ENCODE results near the gene COLQ. TPM values are rescaled to one million over a fixed set of nuclear protein-coding genes. Genes with fewer than 3 reads are reported as not detected.

COLQ gene
- total RNA-seq, 6 experiments from 2014 or later = 0.25 to 1.2 (median 0.83) TPM

DNA sequence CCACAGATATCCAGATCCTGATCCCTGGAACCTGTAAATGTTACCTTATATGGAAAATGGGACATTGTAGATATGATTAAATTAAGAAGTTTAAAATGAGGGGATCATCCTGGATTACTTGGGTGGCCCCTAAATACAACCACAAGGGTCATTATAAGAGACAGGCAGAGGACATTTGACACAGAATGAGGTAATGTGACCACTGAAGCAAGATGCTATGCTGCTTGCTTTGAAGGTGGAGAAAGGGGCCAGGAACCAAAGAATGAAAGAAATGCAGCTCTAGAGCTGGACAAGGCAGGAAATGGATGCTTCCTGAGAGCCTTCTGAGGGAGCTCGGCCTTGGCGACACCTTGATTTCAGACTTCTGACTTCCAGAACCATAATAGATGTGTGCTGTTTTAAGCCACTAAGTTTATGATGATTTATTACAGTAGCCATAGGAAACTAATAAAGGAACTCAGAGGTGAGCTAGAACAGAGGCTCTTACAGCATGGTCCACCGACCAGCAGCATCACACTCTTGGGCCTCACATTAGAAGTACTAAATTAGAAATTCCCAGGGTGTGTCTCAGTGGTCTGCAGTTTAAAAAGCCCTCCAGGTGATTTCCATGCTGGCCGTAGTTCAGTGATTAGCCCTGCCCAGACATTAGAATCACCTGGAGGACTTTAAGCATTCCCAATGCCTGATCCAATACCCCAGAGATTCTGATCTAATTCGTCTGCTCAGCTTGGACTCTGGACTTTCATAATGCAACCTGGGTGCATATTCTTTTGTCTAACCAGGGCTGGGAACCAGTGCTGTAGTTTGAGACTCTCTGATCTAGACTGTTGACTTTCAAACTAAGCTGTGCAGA is 7.5 kb downstream of the COLQ start:
- Histone ChIP-seq H3K27me3 (no peaks in the 10 kb centered on the region), H3K4me3 (no peak overlapping the region), H3K36me3 (no peaks in the 10 kb centered on the region), H3K4me1 (no peaks in the 10 kb centered on the region), H3K27ac (no peak overlapping the region), H3K9me3 (no peaks in the 10 kb centered on the region)
- ATAC-seq = peak in 3 of 4 donors; percentile 45 to 87 (median 57)
- 60% methylated on average over 3 of the region's 5 CpGs for WGBS (ENCODE audit: insufficient coverage, low coverage, low lambda C conversion rate, missing lambda C conversion rate)
- DNase-seq = no peak
- TF ChIP-seq POLR2A (IDR thresholded peaks at IDR 0.05) (no peak), CTCF (IDR thresholded peaks at IDR 0.05) (no peak)
- intact Hi-C loops (cut with DNase I) = no loop called here

- ATAC-seq (no peak), DNase-seq (no peak)
- H3K9me3 ChIP-seq = no peaks in the 10 kb centered on the region
- no peaks in the 10 kb centered on the region for H3K4me1 ChIP-seq
- H3K27ac ChIP-seq = no peak overlapping the region
- 84% methylated on average over 6 of the region's 7 CpGs for WGBS (ENCODE audit: insufficient coverage, low coverage, low lambda C conversion rate, missing lambda C conversion rate)
- H3K27me3 ChIP-seq = no peaks in the 10 kb centered on the region
- no peak for TF ChIP-seq CTCF (IDR thresholded peaks at IDR 0.05)
- TF ChIP-seq POLR2A (IDR thresholded peaks at IDR 0.05) = no peak
- intact Hi-C loops (cut with DNase I) = no loop called here
- H3K4me3 ChIP-seq = no peak overlapping the region
- no peaks in the 10 kb centered on the region for H3K36me3 ChIP-seq
These were observed 8.4 kb downstream of the COLQ start for GRCh38 chr3:15513116-15513515.

DNA sequence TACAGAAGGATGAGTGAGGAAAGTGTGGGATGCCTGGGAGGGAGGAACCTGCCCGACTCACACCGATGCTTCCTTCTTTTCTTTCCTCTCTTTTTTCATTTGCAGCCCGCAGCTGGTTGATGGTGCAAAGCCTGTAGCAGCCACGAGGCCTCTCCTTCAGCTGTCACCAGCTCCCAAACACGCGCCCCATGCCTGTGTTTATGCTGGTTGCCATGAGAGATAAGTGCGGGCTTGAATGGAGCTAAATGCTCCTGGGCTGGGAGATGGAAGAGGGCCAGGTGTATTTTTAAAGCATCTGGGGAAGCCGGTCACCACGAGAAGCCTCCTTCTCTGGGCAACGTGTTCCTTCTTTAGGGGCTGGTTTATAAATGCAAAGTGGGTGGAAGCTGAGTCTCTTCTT is 9.3 kb downstream of the COLQ start:
- intact Hi-C loops (cut with DNase I) = no loop called here
- TF ChIP-seq POLR2A (IDR thresholded peaks at IDR 0.05) = no peak
- TF ChIP-seq CTCF (IDR thresholded peaks at IDR 0.05) = no peak
- no peaks in the 10 kb centered on the region for H3K4me1 ChIP-seq
- no peaks in the 10 kb centered on the region for H3K27me3 ChIP-seq
- WGBS (ENCODE audit: insufficient coverage, low coverage, low lambda C conversion rate, missing lambda C conversion rate) = 48% methylated on average over 9 of the region's 10 CpGs
- no peak overlapping the region for H3K27ac ChIP-seq
- no peak overlapping the region for H3K4me3 ChIP-seq
- no peak for ATAC-seq
- H3K36me3 ChIP-seq = no peaks in the 10 kb centered on the region
- no peak for DNase-seq
- H3K9me3 ChIP-seq = no peaks in the 10 kb centered on the region

- no peaks in the 10 kb centered on the region for H3K4me1 ChIP-seq
- H3K27ac ChIP-seq = no peak overlapping the region
- H3K9me3 ChIP-seq = no peaks in the 10 kb centered on the region
- ATAC-seq (no peak), DNase-seq (no peak)
- intact Hi-C loops (cut with DNase I) = no loop called here
- H3K27me3 ChIP-seq = no peaks in the 10 kb centered on the region
- TF ChIP-seq CTCF (IDR thresholded peaks at IDR 0.05) = no peak
- no peak for TF ChIP-seq POLR2A (IDR thresholded peaks at IDR 0.05)
- 90% methylated on average over 2 of the region's 3 CpGs for WGBS (ENCODE audit: insufficient coverage, low coverage, low lambda C conversion rate, missing lambda C conversion rate)
- H3K36me3 ChIP-seq = no peaks in the 10 kb centered on the region
- no peak overlapping the region for H3K4me3 ChIP-seq
These were observed 10.3 kb downstream of the COLQ start for GRCh38 chr3:15511156-15511555.
